GM19438 (cell line): ENCODE data around the gene AP4S1.
"Not testable (repeated sequence)": the region's sequence is repeated elsewhere in the genome, so short reads cannot be mapped to it uniquely, and the experiment has no call there.

Experiments used
- ATAC-seq: cut with Tn5 transposase; IDR thresholded peaks from one replicate; pipeline ENCODE4 v1.9.1; 2021; ENCODE audit warnings: low read depth; ENCODE audit not compliant: unreplicated experiment

The AP4S1 gene

GRCh38 chr14:31004007-31004406 lies 21.4 kb upstream of the AP4S1 start:
- ATAC-seq: not testable (repeated sequence)

- no peak for ATAC-seq
Observed at GRCh38 chr14:31006703-31007102, 18.7 kb upstream of the AP4S1 start.

- ATAC-seq: no peak
Observed at GRCh38 chr14:31009836-31010574, 15.4 kb upstream of the AP4S1 start.

- no peak for ATAC-seq
Observed at GRCh38 chr14:31010935-31011334, 14.5 kb upstream of the AP4S1 start.

GRCh38 chr14:31013841-31014240 lies 11.6 kb upstream of the AP4S1 start:
- no peak for ATAC-seq

- no peak for ATAC-seq
Observed at GRCh38 chr14:31018057-31018645, 7.3 kb upstream of the AP4S1 start.

- no peak for ATAC-seq
Observed at GRCh38 chr14:31020834-31021575, 4.4 kb upstream of the AP4S1 start.

GRCh38 chr14:31021576-31021949 lies 3.9 kb upstream of the AP4S1 start:
- no peak for ATAC-seq

- ATAC-seq: no peak
Observed at GRCh38 chr14:31022386-31022785, 3.1 kb upstream of the AP4S1 start.

- ATAC-seq: no peak
Observed at GRCh38 chr14:31024010-31024480, 1.4 kb upstream of the AP4S1 start.

GRCh38 chr14:31024577-31025366 lies 677 bp upstream of the AP4S1 start:
- ATAC-seq: no peak

GRCh38 chr14:31026077-31026449 lies 614 bp downstream of the AP4S1 start, which contains the start of gene STRN3:
TSS of gene STRN3 (minus strand) at chr14:31026379. CDS start at chr14:31026185, 194 bp downstream.
- no peak for ATAC-seq

- peak; percentile 90 for ATAC-seq
Observed at GRCh38 chr14:31026450-31027235, 1.2 kb downstream of the AP4S1 start.

- ATAC-seq: no peak
Observed at GRCh38 chr14:31027847-31028246, 2.4 kb downstream of the AP4S1 start.

- no peak for ATAC-seq
Observed at GRCh38 chr14:31029016-31029970, 3.8 kb downstream of the AP4S1 start.

GRCh38 chr14:31030469-31030868 lies 5.0 kb downstream of the AP4S1 start:
- ATAC-seq: no peak

GRCh38 chr14:31036552-31036951 lies 11.1 kb downstream of the AP4S1 start:
- no peak for ATAC-seq

GRCh38 chr14:31037709-31038221 lies 12.3 kb downstream of the AP4S1 start:
- no peak for ATAC-seq
